Stimulated activated CD4-positive, alpha-beta T cell treated with anti-CD3 and anti-CD28 coated beads, Interleukin-15, amount 100 ng/mL, for 24 hours (primary cell): ENCODE measurements around the gene MED13L.
"Not testable (repeated sequence)": the region's sequence is repeated elsewhere in the genome, so short reads cannot be mapped to it uniquely, and the experiment has no call there.

Experiments
- DNase-seq: peaks from one replicate; pipeline ENCODE4 v3.0.0-alpha.2; 2020

The MED13L gene

DNA sequence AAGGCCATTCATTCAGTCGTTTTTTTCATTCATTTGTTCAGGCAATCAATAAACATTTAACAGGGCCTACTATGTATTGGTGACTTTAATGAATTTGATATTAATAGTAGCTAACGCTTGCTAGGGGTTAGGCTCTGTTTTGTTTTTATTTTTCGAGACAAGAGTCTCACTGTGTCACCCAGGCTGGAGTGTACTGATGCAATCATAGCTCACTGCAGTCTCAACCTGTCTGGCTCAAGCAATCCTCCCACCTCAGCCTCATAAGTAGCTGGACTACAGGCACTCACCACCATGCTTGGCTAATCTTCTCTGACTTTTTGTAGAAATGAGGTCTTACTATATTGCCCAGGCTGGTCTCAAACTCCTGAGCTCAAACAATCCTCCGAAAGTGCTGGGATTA is 25.6 kb upstream of the MED13L start:
- DNase-seq: no peak

DNA sequence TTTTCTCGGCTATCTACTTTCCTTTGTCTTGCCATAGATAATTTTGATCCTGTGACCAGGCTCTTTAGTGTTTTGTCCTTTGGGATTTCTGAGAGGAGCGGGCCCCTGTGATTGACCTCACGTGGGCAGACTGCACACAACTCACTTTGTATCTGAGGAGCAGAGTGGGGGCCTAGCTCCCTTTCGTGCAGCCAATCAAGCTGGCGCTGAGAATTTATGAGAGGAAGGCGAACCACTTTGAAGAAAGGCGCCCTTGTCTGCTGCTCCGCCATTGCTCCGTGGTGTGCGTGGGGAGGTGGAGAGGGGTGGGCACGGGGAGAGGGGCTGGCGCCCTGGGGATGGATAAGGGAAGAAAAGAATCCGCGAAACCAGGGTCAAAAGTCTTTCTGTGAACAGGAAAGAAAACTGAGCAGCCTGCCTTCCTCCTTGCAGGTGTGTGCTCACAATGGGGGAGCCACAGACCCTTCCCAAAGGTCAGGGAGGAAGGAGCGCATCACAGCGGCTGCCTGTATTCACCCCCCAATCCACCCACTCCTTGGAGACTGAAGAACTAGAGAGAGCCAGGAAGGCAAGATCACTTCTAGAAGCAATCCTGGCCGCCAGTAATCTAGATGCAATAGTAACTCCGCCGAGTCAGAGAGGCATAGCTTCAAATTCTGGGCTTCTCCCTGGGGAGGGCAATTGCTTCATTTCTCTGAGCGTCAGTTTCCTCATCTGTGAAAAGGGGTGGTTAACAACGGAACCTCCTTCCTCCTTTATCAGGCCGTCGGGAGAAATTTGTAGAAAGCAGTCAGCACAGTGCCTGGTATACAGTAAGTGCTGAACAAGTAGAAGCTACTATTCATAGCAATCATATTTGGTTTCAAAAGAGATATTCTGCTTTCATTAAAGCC is 24.9 kb upstream of the MED13L start:
- no peak for DNase-seq

DNA sequence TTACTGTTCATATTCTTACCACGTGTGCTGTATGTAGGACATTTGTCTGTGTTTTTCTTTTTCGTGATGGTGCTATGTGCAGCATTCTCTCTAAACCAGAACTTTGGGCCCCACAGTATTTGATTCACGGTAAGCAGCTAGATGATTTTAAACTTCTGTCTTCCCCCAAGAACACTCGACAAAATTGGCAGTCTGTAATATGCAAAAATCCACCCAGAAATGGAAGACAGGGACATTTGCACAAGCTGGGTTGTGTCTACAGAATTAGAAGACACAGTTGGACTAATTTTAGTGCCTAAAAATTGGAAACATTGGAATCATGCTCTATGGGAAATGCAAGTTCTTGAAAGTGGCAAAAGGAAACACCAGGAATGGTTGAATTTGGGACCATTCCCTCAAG is 24.1 kb upstream of the MED13L start:
- no peak for DNase-seq

DNA sequence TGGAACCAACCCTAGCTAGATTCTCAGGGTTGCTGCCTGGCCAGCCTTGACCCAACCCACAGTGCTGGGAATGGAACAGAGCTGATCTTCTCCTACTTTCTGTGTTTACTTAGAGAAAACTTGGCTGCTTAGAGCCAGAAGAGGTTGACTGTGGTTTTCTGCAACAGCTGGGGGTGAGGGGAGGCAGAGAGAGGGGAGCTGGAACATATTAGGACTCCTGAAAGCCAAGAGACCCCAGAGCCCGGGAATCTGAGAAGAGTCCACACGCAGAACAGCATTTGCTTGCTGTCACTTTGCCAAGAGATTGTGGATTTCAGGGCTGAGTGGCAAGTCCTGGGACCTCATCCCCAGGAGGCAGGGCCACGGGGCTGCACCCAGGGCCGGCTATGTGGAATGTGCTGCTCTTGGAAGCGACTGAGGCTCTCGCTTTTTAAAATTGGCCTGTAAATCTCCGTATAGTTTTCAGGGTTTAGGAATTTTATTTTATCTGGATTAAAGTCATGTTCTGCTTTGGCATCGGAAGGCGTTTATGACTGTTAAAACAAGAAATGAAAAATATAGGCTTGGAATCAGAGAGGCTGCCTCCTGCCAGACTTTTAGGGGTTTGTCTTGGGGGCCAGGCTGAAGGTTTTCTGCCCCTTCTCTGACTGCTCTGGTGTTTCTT is 22.3 kb upstream of the MED13L start:
- DNase-seq: no peak

DNA sequence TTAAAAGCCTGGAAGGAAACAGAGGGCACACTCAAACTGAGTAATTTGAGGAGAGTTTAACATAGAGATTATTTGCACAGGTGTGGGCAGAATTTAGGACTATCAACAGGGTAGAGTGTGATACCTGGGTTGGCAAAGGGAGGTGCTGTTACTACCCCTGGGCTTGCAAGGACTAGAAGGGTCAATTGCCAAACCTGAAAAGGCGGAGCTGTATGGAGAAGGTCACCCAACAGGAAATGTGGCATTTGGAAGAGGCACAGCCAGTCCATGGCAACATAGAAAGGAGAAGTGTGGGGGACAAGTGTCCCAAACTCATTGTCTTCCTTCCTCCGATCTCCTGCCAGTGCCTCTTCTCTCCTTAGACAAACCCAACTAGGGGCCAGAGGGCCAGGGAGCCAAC is 21.6 kb upstream of the MED13L start:
- no peak for DNase-seq

DNA sequence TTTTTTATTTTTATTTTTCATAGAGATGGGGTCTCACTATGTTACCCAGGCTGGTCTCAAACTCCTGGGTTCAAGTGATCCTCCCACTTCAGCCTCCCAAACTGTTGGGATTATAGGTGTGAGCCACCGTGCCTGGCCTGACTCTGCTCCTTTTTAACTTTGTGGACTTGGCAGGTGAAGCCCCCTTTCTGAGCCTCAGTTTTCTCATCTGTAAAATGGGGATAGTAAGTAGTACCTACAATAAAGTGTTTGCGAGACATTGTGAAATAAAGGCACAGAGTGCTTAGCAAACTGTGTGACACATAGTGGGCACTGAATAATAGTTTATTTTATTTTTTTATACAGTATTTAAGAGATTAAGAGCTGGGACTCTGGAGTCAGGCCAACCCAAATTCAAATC is 21.1 kb upstream of the MED13L start:
- no peak for DNase-seq

DNA sequence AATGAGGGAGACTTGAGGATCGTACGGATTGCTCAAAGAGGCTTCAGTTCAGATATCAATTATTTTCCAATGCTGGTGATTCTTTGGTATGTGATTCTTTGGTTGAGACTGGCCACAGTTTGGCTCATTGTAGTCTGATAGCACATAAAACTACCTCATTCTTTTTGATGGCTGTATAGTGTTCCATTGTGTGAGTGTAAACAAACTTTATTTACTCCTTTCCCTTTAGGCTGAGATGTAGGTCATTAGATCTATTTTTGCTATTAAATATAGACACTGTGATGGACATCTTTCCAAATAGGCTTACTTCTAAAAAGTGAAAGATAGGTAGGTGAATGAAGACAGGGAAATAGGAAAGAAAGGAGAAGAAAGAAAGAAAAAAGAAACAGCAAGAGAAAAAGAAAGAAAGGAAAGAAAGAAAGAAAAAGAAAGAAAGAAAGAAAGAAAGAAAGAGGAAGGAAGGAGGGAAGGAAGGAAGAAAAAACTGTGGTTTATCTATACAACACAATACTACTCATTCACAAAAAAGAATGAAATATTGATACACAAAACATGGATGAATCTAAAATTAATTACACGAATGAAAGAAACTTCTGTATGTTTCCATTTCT is 19.8 kb upstream of the MED13L start:
- no peak for DNase-seq

DNA sequence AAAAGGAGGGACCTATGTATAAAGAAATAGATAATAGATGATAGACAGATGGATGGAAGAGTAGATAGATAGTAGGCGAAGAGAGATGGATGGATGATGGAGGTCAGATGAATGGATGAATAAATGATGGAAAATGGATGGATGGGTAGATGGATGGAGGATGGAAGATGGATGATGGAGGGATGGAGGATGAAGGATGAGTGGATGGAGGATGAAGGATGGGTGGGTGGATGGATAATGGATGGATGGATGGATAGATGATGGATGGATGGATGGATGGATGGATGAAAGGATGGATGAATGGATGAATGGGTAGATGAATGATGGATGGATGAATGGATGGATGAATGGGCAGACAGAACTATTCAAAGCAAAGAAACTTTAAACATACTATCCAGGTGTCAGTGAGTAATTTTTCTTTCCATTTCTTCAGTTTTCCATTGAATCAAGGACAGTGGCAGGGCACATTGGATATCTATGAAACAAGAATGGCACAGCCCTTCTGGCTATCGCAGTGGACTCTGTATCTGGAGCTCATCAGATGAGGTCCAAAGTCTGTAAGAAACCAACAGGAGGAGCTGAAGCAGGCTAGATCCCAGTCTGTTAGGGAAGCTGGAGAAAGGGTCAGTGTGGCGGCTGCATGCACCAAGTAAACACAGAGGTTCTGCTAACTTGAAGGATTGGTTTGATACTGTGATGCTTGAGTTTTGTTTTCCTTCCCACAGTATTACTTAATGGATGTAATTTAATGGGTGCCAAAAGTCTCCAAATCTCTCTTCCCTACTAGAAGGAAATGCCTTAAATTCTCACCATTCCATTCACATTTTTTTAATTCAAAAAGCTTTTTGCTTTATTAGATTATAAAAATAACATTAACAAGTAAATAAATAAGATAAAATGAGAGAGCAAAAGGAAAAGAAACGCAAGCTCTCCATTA is 18.1 kb upstream of the MED13L start:
- DNase-seq: no peak

DNA sequence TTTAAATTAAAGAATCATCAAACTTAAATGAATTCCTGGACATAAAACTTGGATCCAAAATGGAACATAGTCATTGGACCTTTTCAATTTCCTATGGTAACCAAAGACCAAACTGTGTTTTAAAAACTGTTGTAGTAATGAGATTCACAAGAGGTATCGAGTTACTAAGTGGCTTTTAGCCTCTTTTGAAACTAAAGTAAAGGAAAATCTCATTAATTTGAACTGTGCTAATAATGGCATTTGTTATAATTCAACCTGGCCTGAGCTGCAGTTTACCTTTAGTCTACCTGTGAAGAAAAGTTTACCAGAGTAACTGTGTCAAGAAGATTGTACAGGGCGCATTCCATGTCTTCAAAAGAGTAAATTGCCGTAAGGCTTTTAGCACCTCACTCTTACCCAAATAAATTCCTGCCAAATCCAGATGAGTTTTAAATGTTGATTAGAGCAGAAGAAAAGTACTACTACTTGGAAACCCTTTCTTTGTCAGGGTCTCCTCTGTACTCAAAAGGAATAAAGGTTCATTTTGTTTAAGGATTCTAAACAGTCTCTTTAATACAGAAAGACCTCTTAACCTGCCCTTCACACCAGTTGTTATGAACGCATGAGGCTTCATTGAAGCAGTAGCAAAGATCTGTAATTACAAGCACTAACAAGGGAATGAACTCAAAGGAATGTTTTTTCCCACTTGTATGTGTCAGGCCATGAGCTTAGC is 17.1 kb upstream of the MED13L start:
- no peak for DNase-seq

DNA sequence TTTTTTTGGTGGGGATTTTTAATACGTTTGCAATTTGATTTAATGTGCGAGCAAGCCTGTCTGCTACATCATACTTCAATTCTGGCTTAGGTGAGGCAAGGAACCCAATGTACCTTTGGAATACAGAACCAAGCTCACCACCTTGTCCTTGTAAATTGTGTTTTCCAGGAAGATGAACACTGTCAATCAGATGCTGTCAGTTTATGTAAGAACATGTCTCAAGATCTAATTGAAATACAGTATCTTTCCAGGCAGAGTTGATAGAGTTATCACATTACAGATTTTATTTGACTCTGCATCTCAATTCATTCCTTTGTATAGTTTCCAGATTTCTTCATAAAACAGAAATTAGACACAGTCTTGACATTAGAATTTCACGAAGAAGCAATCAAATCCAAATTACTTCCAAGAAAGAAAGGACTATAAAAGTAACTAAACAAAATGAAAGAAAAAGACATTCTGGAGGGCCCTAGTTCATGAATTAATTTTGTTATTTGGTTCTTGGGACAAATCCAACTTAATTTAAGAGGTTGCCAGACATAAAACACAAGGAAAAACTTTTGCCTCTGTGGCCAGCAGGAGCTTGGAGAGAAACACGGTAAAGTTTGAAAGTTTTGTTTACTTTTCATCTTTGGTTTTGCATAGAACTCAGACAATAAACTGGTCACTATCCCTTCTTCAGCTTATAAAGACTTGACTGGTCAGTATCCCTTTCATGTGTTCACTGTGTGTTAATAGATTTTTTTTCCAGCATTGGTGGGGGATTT is 16.4 kb upstream of the MED13L start:
- DNase-seq: no peak

DNA sequence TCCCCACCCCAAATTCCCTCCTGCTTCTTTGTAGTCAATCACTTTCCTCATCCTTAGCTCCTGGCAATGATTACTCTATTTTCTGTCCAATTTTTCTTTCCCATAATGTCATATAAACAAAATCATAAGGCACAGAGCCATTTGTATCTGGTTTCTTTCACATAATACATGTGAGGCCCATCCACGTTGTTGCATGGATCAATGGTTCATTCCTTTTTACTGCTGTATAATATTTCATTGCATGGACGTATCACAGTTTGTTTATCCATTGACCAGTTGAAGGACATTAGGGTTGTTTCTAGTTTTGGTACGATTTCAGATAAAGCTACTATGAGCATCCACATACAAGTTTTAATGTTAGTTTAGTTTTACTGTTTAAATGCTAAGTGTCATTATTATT is 13.7 kb upstream of the MED13L start:
- DNase-seq: no peak

DNA sequence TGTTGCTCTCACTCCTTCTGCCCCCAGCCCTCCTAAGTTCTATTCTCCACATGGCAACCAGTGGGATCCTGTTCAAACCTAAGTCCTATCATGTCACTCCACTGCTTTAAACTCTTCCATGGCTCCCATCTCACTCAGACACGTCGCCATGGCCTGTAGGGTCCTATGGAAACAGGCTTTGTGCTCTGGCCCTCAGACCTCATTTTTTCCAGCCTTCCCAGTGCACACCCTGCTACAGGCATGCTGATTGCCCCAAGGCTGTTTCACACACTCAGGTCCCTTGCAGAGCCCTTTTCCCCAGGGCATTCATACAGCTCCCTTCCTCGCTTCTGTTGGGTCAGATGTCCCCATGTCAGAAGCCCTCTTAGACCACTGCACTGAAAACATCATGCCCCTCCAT is 11.2 kb upstream of the MED13L start:
- DNase-seq: no peak

DNA sequence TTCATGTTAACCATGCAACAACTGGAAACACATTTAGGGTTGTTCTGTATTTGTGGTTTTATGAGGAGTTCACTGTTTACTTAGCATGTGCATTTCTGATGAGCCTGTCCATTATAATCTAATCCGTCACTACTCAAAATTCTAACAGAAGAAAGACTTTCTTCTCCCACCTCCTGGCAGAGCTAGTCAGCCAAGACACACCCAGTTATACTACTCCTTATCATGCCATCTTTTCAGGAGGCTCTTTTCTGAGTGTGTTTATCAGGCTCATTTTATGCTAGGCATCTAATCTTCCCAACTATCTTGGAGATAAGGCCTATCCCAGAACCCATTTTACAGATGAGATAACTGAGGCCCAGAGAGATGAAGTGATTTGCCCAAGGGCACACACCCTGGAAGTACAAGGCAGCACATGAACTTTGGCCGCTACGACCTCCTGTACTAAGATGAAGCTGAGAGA is 10.4 kb upstream of the MED13L start:
- DNase-seq: no peak

DNA sequence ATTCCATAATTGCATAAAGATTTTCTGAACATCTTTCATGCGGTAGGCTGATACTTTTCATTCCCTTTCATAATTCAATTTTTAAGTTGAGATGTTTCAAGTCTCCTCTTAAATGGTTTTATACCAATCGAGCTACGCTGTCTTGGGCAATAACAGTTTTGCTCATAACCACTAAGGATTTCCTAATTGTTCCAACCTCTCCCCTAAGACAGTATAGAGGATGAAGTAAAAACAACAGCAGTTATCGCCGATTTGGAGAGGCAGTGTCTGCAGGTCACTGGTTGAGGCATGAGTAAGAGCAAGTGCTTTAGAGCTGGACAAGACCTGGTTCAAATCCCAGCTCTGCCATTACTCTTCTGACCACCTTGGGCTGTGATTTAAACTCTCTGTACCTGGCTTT is 6.9 kb upstream of the MED13L start:
- DNase-seq: no peak

DNA sequence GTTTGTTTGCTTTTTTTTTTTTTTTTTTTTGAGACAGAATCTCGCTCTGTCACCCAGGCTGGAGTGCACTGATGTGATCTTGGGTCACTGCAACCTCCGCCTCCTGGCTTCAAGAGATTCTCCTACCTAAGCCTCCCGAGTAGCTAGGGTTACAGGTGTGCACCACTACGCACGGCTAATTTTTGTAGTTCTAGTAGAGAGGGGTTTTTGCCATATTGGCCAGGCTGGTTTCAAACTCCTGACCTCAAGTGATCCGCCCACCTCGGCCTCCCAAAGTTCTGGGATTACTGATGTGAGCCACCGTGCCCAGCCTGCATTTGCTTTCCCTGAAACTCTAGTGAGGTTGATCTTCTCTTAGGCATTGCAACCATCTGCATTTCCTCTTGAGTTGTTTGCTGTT is 6.4 kb upstream of the MED13L start:
- not testable (repeated sequence) for DNase-seq

DNA sequence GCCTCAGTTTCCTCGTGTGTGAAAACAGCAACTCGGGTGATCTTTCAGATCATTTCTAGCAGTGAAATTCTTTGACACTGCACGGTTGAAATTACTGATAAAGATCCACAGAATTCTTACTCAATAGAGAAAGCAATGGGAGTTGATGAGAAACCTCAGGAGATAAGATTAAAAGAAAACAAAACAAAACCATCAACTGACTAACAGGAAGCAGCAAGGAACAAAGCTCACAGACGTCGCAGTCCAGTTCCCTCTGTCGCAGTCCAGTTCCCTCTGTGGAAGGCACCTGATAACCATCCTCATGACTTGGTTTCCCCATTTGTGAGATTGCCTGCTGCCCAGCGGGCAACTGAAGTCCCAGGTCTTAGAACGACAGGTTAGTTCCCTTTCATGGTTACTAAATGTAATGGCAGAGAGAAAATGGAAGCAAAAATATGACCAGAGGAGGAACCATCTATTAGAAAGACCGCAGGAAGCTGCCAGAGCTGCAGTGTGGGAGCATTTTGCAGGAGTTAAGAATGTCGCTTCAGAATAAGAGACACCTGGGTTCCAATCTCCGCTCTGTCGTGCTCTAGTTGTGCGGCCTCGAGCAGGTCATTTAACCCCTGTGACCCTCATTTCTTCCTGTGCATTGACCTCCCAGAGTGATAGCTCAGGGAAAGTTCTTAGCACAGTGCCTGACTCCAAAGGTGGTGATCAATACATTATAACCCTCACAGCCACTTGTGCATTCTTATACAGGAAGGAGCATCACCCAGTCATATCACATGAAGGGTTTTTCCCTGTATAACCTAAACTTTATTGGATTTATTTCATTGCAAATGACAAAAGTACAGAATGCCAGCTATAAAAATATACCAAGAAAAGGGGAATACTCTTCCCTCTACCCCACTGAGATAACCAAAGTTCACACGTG is 5.1 kb upstream of the MED13L start:
- DNase-seq: no peak

DNA sequence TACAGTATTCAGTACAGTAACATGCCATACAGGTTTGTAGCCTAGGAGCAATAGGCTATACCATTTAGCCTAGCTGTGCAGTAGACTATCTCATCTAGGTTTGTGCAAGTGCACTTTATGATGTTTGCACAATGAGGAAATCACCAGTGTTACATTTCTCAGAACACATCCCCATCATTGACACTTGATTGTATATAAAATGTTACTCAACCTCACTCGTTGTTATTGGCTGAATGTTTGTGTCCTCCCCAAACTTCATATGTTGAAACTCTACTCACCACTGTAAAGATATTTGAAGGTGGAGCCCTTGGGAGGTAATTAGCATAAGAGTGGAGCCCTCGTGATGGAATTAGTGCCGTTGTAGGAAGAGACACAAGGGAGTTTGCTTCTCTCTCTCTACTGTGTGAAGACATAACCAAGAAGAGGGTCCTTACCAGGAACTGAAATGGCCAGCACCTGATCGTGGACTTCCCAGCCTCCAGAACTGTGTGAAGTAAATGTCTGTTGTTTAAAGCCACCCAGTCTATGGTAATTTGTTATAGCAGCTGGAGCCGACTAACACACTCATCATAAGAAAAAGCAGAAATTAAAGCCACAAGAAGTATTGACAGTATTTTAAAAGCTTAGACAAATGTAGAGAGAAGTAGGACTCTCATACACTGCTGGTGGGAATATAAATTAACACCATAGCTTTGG is 3.2 kb upstream of the MED13L start:
- no peak for DNase-seq

DNA sequence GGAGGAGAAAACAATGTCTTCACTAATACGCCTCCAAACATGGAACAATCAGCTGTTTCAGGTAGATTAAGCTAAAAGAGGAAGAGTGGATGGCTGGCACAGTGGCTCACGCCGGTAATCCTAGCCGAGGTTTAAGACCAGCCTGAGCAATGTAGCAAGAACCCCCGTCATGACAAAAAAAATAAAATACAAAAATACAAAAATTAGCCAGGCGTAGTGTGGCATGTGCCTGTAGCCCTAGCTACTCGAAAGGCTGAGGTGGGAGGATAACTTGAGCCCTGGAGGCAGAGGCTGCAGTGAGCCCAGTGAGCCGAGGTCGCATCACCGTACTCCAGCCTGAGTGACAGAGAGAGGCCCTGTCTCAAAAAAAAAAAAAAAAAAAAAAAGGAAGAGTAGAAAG is 1.2 kb upstream of the MED13L start:
- DNase-seq: no peak

DNA sequence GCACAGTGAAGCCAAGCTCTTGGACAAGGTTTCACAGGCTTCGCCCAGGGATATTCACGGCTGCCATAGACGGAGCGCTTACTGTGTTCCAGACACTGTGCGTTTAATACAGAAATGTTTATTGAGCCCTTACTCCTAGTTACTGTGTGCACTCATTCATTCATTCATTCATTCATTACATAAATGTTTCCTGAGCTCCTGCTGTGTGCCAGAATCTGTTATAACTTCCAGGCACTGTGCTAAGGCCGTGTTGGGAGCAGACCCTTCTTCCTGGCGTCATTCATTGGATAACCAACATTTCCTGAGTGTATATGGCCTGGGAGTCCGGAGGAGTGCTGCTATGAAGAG is 760 bp upstream of the MED13L start:
- DNase-seq: no peak
